Smooth muscle cell (in vitro differentiated cells): ENCODE results near the gene NDUFB1. TPM values are rescaled to one million over a fixed set of nuclear protein-coding genes. Genes with fewer than 3 reads are reported as not detected.

Source experiments
- DNase-seq: peaks from one replicate; lab custom pipeline; 2025; ENCODE audit not compliant: unreplicated experiment; lab: John Stamatoyannopoulos, UW
- H2AFZ ChIP-seq: fragments of 200-600 bp; sonication (generic); 2 replicates; pipeline ENCODE4 v1.6.0; 2016; ENCODE audit warnings: antibody characterized with exemption, low read depth, mild to moderate bottlenecking
- H3F3A ChIP-seq: fragments of 200-600 bp; sonication (generic); 2 replicates; pipeline ENCODE4 v1.6.0; 2017; ENCODE audit warnings: antibody characterized with exemption, low read depth
- H3K27ac ChIP-seq: fragments of 200-600 bp; sonication (generic); 2 replicates; pipeline ENCODE4 v1.5.1; 2016; ENCODE audit warnings: low read depth, mild to moderate bottlenecking
- H3K27me3 ChIP-seq: fragments of 200-600 bp; sonication (generic); 2 replicates; pipeline ENCODE4 v1.6.1; 2016; ENCODE audit warnings: low read depth, mild to moderate bottlenecking
- H3K36me3 ChIP-seq: fragments of 200-600 bp; sonication (generic); 2 replicates; pipeline ENCODE4 v1.5.1; 2016; ENCODE audit warnings: low read depth
- H3K4me1 ChIP-seq: fragments of 200-600 bp; sonication (generic); 2 replicates; pipeline ENCODE4 v1.5.1; 2016; ENCODE audit warnings: low read depth
- H3K4me2 ChIP-seq: fragments of 200-600 bp; sonication (generic); 2 replicates; pipeline ENCODE4 v1.6.0; 2016; ENCODE audit warnings: mild to moderate bottlenecking
- H3K4me3 ChIP-seq: fragments of 200-600 bp; sonication (generic); 2 replicates; pipeline ENCODE4 v1.5.1; 2016; ENCODE audit warnings: mild to moderate bottlenecking
- H3K79me2 ChIP-seq: fragments of 200-600 bp; sonication (generic); 2 replicates; pipeline ENCODE4 v1.6.0; 2016; ENCODE audit warnings: low read depth, mild to moderate bottlenecking
- H3K9ac ChIP-seq: fragments of 200-600 bp; sonication (generic); 2 replicates; pipeline ENCODE4 v1.6.0; 2016; ENCODE audit warnings: low read depth
- H3K9me3 ChIP-seq: fragments of 200-600 bp; sonication (generic); replicated peaks from 2 replicates; pipeline ENCODE4 v1.5.1; 2016; ENCODE audit warnings: low read depth
- H4K20me1 ChIP-seq: fragments of 200-600 bp; sonication (generic); 2 replicates; pipeline ENCODE4 v1.6.0; 2016; ENCODE audit warnings: low read depth
- WGBS: methylation state at CpG from one replicate; pipeline ENCODE4 v1.1.7; 2016; ENCODE audit warnings: low lambda C conversion rate; 5-methylcytosine and 5-hydroxymethylcytosine counted together
- polyA plus RNA-seq: library from polyadenylated mRNA; unstranded; fragments of >200 nt; fragmentation: Nextera tagmentation; extraction: Ambion mirVana; gene quantifications from 2 replicates; pipeline ENCODE4 v1.2.1, GENCODE V29; 2016
- total RNA-seq: library from RNA; depleted of rRNA; stranded (reverse); fragments of >200 nt; gene quantifications from 2 replicates; pipeline ENCODE4 v1.2.3, GENCODE V29; 2014
- TF ChIP-seq, protein P1 (sequence below): fragments of 200-600 bp; sonication (generic); IDR thresholded peaks from 2 replicates; pipeline ENCODE4 v1.5.1; 2017; ENCODE audit warnings: borderline replicate concordance, mild to moderate bottlenecking, antibody characterized with exemption; ENCODE audit not compliant: insufficient read depth, poor library complexity, severe bottlenecking

The NDUFB1 gene
- total and polyA plus RNA-seq, 2 experiments from 2014 or later = 188 to 467 TPM

DNA sequence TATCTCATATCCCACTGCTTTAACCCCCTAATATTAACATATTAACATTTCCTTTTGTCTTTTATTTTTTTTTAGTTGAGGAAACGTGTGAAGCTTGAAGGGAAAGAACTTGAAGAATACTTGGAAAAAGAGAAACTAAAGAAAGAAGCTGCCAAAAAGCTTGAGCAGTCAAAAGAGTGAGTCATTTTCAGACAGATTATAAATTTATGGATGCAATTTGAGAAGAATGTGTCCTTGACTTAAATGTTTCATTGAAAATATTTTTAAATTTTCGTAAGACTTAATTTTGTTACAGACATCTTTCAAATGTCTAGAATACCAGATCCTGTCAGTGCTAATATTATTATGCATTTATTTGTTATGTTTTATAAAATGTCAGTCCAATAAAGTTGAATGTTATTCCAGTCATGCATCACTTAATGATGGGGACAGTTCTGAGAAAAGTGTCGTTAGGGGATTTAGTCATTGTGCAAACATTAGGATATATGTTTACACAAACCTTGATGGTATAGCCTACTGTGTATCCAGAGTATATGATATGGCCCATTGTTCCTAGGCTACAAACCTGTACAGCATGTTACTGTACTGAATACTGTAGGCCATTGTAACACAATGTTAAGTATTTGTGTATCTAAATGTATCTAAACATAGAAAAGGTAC lies 32.9 kb upstream of the NDUFB1 start:
- no peaks in the 10 kb centered on the region for H3K4me1 ChIP-seq
- H3K4me2 ChIP-seq = no peak overlapping the region
- H3K27ac ChIP-seq = no peak overlapping the region
- WGBS = 90% methylated on average over 3 of the region's 3 CpGs
- H3F3A ChIP-seq = no peaks in the 10 kb centered on the region
- H3K9ac ChIP-seq = no peak overlapping the region
- no peak for DNase-seq
- H3K9me3 ChIP-seq = no peaks in the 10 kb centered on the region
- TF ChIP-seq, protein P1, sequence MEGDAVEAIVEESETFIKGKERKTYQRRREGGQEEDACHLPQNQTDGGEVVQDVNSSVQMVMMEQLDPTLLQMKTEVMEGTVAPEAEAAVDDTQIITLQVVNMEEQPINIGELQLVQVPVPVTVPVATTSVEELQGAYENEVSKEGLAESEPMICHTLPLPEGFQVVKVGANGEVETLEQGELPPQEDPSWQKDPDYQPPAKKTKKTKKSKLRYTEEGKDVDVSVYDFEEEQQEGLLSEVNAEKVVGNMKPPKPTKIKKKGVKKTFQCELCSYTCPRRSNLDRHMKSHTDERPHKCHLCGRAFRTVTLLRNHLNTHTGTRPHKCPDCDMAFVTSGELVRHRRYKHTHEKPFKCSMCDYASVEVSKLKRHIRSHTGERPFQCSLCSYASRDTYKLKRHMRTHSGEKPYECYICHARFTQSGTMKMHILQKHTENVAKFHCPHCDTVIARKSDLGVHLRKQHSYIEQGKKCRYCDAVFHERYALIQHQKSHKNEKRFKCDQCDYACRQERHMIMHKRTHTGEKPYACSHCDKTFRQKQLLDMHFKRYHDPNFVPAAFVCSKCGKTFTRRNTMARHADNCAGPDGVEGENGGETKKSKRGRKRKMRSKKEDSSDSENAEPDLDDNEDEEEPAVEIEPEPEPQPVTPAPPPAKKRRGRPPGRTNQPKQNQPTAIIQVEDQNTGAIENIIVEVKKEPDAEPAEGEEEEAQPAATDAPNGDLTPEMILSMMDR = no peak
- H2AFZ ChIP-seq = no peak overlapping the region
- H4K20me1 ChIP-seq = no peaks in the 10 kb centered on the region
- no peaks in the 10 kb centered on the region for H3K27me3 ChIP-seq
- H3K79me2 ChIP-seq = no peaks in the 10 kb centered on the region
- H3K4me3 ChIP-seq = no peak overlapping the region
- H3K36me3 ChIP-seq = peaks cover 28% of the 10 kb centered on the region

DNA sequence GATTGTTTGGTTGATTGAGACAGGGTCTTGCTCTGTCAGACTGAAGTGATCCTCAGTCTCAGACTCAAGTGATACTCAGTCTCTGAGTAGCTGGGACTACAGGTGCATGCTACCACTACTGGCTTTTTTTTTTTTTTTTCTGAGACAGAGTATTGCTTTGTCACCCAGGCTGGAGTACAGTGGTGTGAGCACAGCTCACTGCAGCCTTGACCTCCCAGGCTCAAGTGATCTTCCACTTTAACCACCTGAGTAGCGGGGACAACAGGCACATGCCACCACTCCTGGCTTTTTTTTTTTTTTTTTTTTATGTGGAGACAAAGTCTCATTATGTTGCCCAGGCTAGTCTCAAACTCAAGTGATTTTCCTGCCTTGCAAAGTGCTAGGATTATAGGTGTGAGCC lies 32.1 kb upstream of the NDUFB1 start:
- no peak for DNase-seq
- Histone ChIP-seq H3K27me3 (no peaks in the 10 kb centered on the region), H3K9me3 (no peaks in the 10 kb centered on the region), H3K27ac (no peak overlapping the region), H3K36me3 (peaks cover 32% of the 10 kb centered on the region), H3K4me3 (no peak overlapping the region), H3F3A (no peaks in the 10 kb centered on the region), H3K4me2 (no peak overlapping the region), H2AFZ (no peak overlapping the region), H3K4me1 (no peaks in the 10 kb centered on the region), H4K20me1 (no peaks in the 10 kb centered on the region), H3K79me2 (no peaks in the 10 kb centered on the region), H3K9ac (no peak overlapping the region)
- TF ChIP-seq, protein P1 = no peak
- WGBS = 85% methylated on average over 1 of the region's 1 CpG

DNA sequence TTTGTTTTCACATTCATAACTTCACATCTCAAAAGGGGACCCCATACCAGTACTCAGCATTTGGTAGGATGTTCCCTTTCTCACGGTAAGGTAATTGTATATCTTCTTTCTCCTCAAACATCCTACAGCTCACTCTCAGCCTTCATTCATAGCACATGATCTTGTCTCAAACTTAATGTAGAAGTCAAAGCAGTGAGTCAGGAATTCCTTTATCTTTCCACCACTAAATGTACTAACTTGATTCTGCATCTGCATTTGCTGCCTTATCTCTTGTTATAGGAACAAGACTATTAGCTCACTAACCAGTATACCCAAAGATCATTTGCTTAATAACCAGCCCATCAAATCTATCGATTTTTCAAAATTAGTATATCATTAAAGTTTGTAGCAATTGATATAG lies 23.2 kb upstream of the NDUFB1 start:
- Histone ChIP-seq H3K27me3 (no peaks in the 10 kb centered on the region), H3K9me3 (no peaks in the 10 kb centered on the region), H4K20me1 (no peaks in the 10 kb centered on the region), H3K27ac (no peak overlapping the region), H2AFZ (no peak overlapping the region), H3K4me3 (no peak overlapping the region), H3K79me2 (peaks cover 4% of the 10 kb centered on the region), H3K36me3 (peaks cover 43% of the 10 kb centered on the region), H3K4me2 (no peak overlapping the region), H3K9ac (no peak overlapping the region), H3F3A (no peaks in the 10 kb centered on the region), H3K4me1 (no peaks in the 10 kb centered on the region)
- TF ChIP-seq, protein P1 = no peak
- 94% methylated on average over 2 of the region's 2 CpGs for WGBS
- DNase-seq = no peak

DNA sequence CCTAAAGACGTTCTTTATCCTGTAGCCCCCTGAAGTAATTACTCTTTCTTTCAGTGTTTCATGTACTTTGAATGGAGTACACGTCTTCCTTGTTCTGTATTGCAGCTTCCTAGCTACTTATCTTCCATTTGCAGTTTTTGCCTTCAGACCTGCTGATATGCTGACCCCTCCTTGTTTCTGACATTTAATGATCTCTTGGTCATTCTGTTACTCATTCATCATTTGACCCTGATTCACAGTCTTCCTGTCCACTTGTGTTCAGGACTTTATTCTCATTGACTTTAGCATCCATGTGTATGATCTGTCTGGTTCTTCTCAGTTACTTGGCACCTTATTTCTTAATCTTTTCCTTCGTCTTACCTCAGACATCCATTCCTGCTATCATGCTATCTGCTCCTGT lies 22.5 kb upstream of the NDUFB1 start:
- no peaks in the 10 kb centered on the region for H3K27me3 ChIP-seq
- no peak overlapping the region for H3K4me3 ChIP-seq
- no peaks in the 10 kb centered on the region for H3K4me1 ChIP-seq
- no peaks in the 10 kb centered on the region for H3F3A ChIP-seq
- 97% methylated on average over 3 of the region's 3 CpGs for WGBS
- H3K9ac ChIP-seq = no peak overlapping the region
- no peaks in the 10 kb centered on the region for H4K20me1 ChIP-seq
- no peaks in the 10 kb centered on the region for H3K9me3 ChIP-seq
- H3K27ac ChIP-seq = no peak overlapping the region
- peaks cover 4% of the 10 kb centered on the region for H3K79me2 ChIP-seq
- no peak for DNase-seq
- no peak overlapping the region for H2AFZ ChIP-seq
- H3K4me2 ChIP-seq = no peak overlapping the region
- TF ChIP-seq, protein P1 = no peak
- peaks cover 42% of the 10 kb centered on the region for H3K36me3 ChIP-seq
